H7 (cell line): Measurements from ENCODE around the gene MXRA8. TPM values are rescaled to one million over a fixed set of nuclear protein-coding genes. Genes with fewer than 3 reads are reported as not detected.

Experiments
- DNase-seq: peaks from one replicate; pipeline ENCODE4 v3.0.0; 2012
- H3K27me3 ChIP-seq: 2 replicates; pipeline ENCODE4 v1.6.0; 2011; ENCODE audit warnings: mild to moderate bottlenecking, low read length; ENCODE audit not compliant: control insufficient read depth, insufficient read depth
- H3K36me3 ChIP-seq: replicated peaks from 2 replicates; pipeline ENCODE4 v1.5.1; 2011; ENCODE audit warnings: low read length; ENCODE audit not compliant: control insufficient read depth, insufficient read depth
- H3K4me3 ChIP-seq: 2 replicates; pipeline ENCODE4 v1.5.1; 2011; ENCODE audit warnings: low read depth, mild to moderate bottlenecking, control low read depth, low read length, moderate library complexity; ENCODE audit not compliant: insufficient read depth
- total RNA-seq: library from RNA; depleted of rRNA; stranded (reverse); fragments of >200 nt; shearing (Covaris generic); gene quantifications from 2 replicates; pipeline ENCODE4 v1.2.3, GENCODE V29; 2014

Gene MXRA8
- total RNA-seq, 1 experiment from 2014 or later, result 80.1 TPM

- Histone ChIP-seq H3K27me3 (no peaks in the 10 kb centered on the region), H3K36me3 (peaks cover 9% of the 10 kb centered on the region), H3K4me3 (no peak overlapping the region)
- DNase-seq, result no peak
These were observed 14.4 kb downstream of the MXRA8 start for GRCh38 chr1:1343811-1344421.

GRCh38 chr1:1342584-1343115 is 15.7 kb downstream of the MXRA8 start:
- H3K4me3 ChIP-seq, result no peak overlapping the region
- no peaks in the 10 kb centered on the region for H3K27me3 ChIP-seq
- H3K36me3 ChIP-seq, result peaks cover 9% of the 10 kb centered on the region
- DNase-seq, result no peak

GRCh38 chr1:1342061-1342562 is 16.2 kb downstream of the MXRA8 start:
- peaks cover 9% of the 10 kb centered on the region for H3K36me3 ChIP-seq
- DNase-seq, result no peak
- no peaks in the 10 kb centered on the region for H3K27me3 ChIP-seq
- H3K4me3 ChIP-seq, result no peak overlapping the region

GRCh38 chr1:1341549-1342021 is 16.8 kb downstream of the MXRA8 start:
- Histone ChIP-seq H3K4me3 (no peak overlapping the region), H3K27me3 (no peaks in the 10 kb centered on the region), H3K36me3 (peaks cover 9% of the 10 kb centered on the region)
- no peak for DNase-seq

- peaks cover 9% of the 10 kb centered on the region for H3K36me3 ChIP-seq
- H3K4me3 ChIP-seq, result no peak overlapping the region
- H3K27me3 ChIP-seq, result no peaks in the 10 kb centered on the region
- no peak for DNase-seq
These were observed 17.4 kb downstream of the MXRA8 start for GRCh38 chr1:1340791-1341548.

GRCh38 chr1:1340185-1340584 is 18.2 kb downstream of the MXRA8 start:
- no peak overlapping the region for H3K4me3 ChIP-seq
- no peak for DNase-seq
- no peaks in the 10 kb centered on the region for H3K27me3 ChIP-seq
- H3K36me3 ChIP-seq, result peaks cover 9% of the 10 kb centered on the region

- Histone ChIP-seq H3K27me3 (no peaks in the 10 kb centered on the region), H3K36me3 (peaks cover 9% of the 10 kb centered on the region), H3K4me3 (no peak overlapping the region)
- no peak for DNase-seq
These were observed 20.1 kb downstream of the MXRA8 start for GRCh38 chr1:1338278-1338677.

- Histone ChIP-seq H3K36me3 (peaks cover 9% of the 10 kb centered on the region), H3K4me3 (no peak overlapping the region), H3K27me3 (no peaks in the 10 kb centered on the region)
- DNase-seq, result peak; percentile 100
These were observed 20.6 kb downstream of the MXRA8 start for GRCh38 chr1:1337793-1338147.

GRCh38 chr1:1336931-1337792 is 21.2 kb downstream of the MXRA8 start:
- Histone ChIP-seq H3K36me3 (peaks cover 9% of the 10 kb centered on the region), H3K4me3 (no peak overlapping the region), H3K27me3 (no peaks in the 10 kb centered on the region)
- DNase-seq, result no peak

GRCh38 chr1:1336446-1336845 is 21.9 kb downstream of the MXRA8 start:
- DNase-seq, result no peak
- Histone ChIP-seq H3K36me3 (peaks cover 8% of the 10 kb centered on the region), H3K27me3 (no peaks in the 10 kb centered on the region), H3K4me3 (no peak overlapping the region)

- Histone ChIP-seq H3K36me3 (peaks cover 3% of the 10 kb centered on the region), H3K27me3 (no peaks in the 10 kb centered on the region), H3K4me3 (no peak overlapping the region)
- DNase-seq, result peak; percentile 60
These were observed 22.5 kb downstream of the MXRA8 start for GRCh38 chr1:1335792-1336248.

- H3K4me3 ChIP-seq, result no peak overlapping the region
- H3K36me3 ChIP-seq, result no peaks in the 10 kb centered on the region; the same call in 1 of the 2 replicates
- DNase-seq, result no peak
- no peaks in the 10 kb centered on the region for H3K27me3 ChIP-seq
These were observed 23.1 kb downstream of the MXRA8 start for GRCh38 chr1:1335283-1335682.

GRCh38 chr1:1334835-1335234 is 23.5 kb downstream of the MXRA8 start:
- no peak overlapping the region for H3K4me3 ChIP-seq
- no peaks in the 10 kb centered on the region; the same call in 1 of the 2 replicates for H3K36me3 ChIP-seq
- DNase-seq, result peak; percentile 96

GRCh38 chr1:1333551-1334241 is 24.7 kb downstream of the MXRA8 start:
- no peaks in the 10 kb centered on the region for H3K27me3 ChIP-seq
- H3K4me3 ChIP-seq, result no peak overlapping the region
- no peaks in the 10 kb centered on the region; the same call in 1 of the 2 replicates for H3K36me3 ChIP-seq
- DNase-seq, result peak; percentile 68

More at GRCh38 chr1:1334835-1335234, 23.5 kb downstream of the MXRA8 start:
- no peaks in the 10 kb centered on the region for H3K27me3 ChIP-seq
